HG03060 (cell line): Measurements from ENCODE around the gene CHML.
A peak's percentile ranks its signal among the peaks of the same experiment; 100 is the strongest.

Source experiments
- ATAC-seq: cut with Tn5 transposase; IDR thresholded peaks from one replicate; pipeline ENCODE4 v1.9.1; 2021; ENCODE audit warnings: low read depth, moderate number of reproducible peaks; ENCODE audit not compliant: unreplicated experiment

CHML gene

GRCh38 chr1:241646201-241646600, 6.0 kb upstream of the CHML start:
- no peak for ATAC-seq

DNA sequence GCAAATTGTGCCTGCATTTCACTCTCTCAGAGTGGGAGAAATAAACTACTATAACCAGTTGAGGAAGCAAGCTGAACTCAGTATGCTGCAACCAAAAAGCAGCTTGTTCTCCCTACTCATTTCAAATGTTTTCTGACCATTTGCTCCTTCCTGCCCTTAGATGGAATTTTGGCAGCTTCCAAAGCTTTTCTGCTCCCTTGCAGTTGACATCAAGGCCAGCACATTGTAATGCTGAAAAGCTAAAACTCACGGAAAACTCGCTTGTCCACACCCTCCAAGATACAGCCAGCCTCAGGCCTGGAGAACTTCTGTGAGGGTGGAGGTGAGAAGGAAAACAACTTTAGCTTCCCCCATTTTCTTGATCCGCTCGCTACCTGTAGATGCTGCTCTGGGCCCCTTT, 5.0 kb upstream of the CHML start:
- ATAC-seq, result no peak

GRCh38 chr1:241644259-241644658, 4.1 kb upstream of the CHML start:
- ATAC-seq, result no peak

DNA sequence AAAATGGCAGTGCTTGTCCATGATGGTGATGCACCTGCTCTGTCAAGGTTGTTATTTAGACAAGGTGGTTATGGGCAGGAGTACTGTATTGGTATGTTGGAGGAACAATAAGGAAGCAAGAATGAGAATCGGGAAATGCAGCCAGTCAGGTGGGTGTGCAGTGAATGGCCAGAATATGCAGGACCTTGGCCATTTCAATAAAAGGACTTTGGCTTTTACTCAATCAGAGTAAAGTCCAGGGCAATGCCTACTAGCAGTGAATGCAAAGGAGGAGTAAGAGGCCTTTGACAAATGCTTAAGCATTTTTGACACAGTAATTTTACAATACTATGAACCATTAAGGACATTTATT, 2.4 kb upstream of the CHML start:
- no peak for ATAC-seq

GRCh38 chr1:241641773-241642592, 1.8 kb upstream of the CHML start:
- ATAC-seq, result no peak

DNA sequence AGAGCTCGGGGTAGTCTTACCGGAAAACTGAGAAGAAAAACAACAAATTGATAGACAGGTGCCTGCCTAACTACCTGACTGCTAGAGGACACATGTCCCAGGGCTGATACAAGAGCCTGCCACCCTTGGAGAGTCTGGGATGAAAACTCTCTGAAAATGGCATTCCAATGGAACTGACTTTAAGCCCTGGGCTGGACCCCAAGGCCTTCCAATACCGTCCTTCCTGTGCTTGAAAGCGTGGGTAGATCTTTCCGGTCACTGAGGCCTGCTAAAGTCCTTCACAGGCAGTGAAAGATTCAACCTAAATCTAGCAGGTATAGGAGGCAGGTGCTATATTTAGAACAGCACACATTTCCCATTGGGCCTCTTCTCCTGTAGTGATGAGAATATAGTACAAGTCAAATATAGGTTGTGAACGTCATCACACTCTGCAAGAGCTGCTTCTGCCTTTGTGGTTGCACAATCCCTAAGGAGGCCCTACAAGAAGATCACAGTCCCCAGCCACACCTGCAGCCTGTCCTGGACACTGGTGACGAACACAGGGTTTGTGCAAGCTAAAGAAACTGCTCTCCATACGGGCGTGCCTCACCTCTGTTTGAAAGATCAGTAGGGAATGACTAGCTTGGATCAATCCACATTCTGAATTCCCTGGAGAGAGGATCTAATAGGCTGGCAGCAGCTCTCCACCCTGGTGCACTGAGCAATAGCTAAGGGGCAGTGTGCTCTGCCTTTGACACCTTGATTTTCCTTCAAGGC, 876 bp upstream of the CHML start:
- ATAC-seq, result no peak

DNA sequence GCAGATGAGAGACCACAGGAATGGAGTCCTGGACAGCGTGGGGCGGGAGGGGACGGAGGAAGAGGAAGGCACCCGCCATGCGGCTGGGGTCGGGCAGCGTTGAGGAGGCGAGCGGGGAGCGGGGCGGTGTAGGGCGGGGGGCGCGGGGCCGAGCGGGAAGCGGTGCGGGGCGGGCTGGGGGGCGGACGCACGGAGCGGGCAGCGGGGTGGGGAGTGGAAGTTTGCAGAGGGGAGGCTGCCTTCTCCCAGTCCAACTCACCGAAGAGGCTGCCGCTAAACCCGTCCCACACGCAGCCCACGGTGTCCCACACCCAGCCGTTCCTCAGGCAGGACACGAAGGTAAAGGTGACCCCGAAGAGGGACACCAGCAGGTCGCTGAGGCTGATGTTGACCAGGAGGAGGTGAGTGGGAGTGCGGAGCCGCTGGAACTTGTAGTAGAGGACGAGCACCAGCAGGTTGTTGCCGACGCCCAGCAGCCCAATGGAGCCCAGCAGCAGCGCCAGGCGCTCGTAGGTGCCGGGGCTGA, 483 bp downstream of the CHML start:
- ATAC-seq, result peak; percentile 31

DNA sequence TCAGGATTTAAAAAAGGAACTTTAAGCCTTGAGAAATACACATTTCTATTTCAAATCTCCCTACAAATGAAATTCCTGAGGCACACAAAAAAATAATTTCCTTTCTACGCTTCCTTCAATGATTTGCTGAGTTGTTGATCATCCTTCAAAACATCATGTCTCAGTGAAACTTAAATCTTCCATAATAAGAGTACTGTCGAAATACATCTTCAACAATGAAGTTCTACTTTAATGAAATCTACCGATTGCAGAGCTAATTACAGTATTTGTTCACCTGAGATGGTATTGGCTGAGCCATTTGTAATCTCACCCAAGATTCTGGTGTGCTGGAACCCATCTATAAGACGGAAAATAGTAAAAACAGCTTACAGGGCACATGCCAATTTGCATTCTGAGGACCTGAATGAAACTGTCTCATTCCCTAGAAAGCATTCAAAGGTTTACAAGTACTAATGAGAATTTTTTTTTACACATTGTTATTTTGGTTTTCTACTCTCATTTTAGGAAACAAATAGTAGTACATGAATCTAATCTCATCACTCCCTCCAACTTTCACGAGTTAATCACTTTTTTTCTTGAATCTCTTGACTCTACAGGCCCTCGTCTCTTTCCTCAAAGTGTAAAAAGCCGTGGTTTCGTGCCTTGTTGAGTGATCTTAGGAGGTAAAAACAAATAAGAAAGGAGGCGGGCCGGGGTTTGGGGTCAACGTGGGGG, 1.1 kb downstream of the CHML start:
- no peak for ATAC-seq

DNA sequence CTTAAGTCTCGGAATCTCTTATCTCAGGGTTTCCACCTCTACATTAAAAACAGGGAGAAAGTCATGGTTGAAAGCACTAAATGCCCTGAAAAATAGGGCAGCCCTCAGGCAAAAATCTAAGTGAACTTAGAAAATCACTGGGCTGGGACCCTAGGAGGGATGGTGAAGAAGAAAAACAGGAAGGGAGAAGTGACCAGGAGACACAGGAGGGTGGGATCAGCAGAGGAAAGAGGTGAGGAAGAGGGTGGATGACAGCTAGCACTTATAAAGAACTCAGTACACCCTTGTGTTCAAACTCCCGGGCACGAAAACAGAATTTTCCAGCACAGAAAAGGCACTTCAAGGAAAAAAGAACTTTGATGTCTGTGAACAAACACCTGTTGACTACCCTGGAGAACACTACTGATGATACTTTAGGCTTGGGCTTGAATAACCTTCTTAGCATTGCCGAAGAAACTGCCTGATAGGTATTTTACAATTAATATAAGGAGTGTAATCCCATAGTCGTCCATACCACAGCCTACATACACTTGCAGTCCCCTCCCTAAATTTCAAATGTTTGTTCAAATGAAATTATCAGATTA, 2.0 kb downstream of the CHML start:
- ATAC-seq, result no peak

DNA sequence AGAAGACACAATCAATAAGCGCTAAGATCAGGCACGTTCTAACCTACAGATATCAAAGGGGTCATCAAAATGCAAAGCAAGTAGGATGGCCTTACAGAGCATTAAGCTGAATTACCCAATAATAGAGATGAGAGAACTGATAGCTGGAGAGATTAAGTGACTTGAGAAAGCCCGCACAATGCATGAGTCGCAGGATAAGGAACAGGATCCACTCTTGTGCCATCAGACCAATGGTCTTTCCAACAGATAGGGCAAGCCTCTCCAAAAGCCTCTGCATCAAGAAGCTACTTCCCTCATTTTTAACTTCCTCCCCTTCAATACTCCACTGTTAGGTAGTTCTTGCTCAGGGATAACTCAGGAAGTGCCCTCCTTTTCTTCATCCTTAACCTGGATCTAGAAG, 2.6 kb downstream of the CHML start:
- no peak for ATAC-seq

DNA sequence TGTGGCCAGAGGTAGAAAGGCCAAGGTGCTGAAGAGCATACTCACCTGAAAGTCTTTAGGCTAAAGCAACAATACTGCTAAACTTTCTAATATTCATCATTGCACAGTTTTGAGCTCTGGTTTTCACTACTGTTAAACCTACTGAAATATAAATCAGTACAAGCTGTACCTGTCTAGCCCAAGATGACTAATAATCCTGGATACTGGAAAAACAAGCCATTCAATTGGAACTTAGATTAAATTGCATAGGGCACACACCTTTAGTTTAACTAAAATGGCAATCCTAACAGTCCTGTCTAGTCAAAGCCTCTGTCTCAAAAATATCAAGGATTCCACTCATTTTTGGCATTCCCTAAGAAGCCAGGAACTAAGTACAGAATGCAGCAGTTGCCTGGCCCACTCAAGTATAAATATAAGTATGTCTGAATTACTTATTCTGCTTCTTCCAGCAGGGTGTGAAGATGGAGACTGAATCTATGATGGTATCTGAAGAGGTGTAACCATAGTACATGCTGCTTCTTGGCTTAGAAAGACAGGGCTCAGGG, 3.1 kb downstream of the CHML start:
- ATAC-seq, result no peak

GRCh38 chr1:241636291-241636690, 3.9 kb downstream of the CHML start:
- ATAC-seq, result no peak

- ATAC-seq, result no peak
These were observed 4.5 kb downstream of the CHML start for GRCh38 chr1:241635556-241636152.

- ATAC-seq, result no peak
These were observed 7.2 kb downstream of the CHML start for GRCh38 chr1:241632987-241633386.

DNA sequence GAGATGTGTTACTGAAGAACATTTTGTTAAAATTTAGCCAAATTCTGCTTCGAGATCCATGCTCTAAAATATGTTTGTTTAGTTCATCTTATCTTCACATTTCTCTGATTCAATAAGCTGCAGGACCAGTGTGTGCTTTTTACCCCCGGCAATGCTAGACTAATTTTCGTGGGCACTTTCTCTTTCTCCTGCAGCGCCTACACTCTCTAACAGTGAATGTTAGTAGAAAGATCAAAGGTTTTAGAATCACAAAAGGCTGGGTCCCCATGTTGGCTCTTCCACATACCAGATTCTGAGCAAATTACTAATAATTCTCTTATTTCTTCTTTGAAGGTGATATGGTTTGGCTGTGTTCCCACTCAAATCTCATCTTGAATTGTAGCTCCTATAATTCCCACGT, 8.5 kb downstream of the CHML start:
- ATAC-seq, result no peak

GRCh38 chr1:241630899-241631298, 9.3 kb downstream of the CHML start:
- ATAC-seq, result no peak

DNA sequence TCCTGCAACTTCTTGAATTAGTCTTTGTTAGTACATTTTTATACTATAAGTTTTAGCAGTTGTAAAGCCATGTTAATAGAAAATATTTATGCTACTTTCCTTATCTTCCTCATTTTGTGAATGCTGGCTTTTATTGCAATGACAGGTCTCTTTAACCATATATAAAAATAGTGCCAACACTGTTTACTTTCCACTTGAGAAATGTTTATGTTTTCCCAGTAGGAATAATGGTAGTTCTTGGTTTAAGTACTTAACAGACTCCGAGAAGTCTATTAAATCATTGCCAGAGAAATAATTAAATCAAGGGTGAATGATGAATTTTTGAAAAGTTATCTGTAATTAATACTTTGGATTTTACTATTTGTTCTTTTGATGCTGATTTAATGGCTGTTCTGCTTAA, 9.7 kb downstream of the CHML start:
- ATAC-seq, result no peak

GRCh38 chr1:241630005-241630404, 10.2 kb downstream of the CHML start:
- ATAC-seq, result no peak

DNA sequence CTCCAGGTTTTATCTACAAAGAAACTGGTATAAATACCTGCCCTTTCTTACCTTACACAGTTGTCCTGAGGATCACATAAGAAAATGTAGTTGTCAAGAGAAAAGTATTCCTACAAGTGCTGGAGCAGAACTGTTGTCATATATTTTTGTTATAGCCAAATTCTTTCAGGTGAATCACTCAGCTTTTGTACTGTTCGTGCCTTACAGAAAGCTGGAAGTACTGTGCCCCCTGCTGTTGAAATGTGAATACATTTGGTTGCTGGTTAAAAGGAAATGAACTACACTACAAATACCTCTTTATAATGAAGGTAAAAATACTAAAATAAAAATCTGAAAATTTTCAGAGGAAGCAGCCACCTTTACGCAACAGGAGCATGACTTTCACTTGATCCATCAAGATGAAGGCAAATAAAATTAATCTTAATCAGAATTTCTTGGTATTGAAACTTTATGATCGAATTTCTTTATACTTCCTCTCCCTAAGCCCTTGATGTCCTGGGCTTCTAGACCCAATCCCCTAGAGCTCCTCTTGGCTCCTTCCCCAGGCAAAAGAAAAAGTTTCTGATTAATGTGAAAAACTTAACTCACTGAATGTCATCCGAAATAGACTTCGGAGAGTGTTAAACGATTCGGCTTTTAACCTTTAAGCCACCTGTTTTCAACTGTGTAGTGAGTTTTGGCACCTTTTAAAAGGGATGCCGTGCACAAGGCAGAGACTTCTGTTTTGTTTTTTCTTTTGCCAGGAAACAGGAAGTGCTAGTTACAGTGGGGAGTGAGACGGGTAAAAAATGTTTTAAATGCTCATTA, 12.5 kb downstream of the CHML start:
- ATAC-seq, result peak; percentile 68
